K562 (cell line): ENCODE data around the gene PIMREG. TPM values are rescaled to one million over a fixed set of nuclear protein-coding genes. Genes with fewer than 3 reads are reported as not detected.

ENCODE experiments used
- ARNT ChIP-seq, 2 experiments: fragments of 450-650 bp; IDR thresholded peaks; 2 replicates each; pipeline ENCODE4 v1.6.1; 2016; ENCODE audit warnings: mild to moderate bottlenecking in 1 of 2
- BCLAF1 ChIP-seq, 2 experiments: fragments of 450-650 bp in 1 of 2; IDR thresholded peaks; 2 replicates each; pipeline ENCODE4 v1.6.1; 2011 to 2017; ENCODE audit warnings: low read depth in 2 of 2, antibody characterized with exemption in 1 of 2, borderline replicate concordance in 1 of 2, low read length in 1 of 2, mild to moderate bottlenecking in 1 of 2, mixed read lengths in 1 of 2; ENCODE audit not compliant: control insufficient read depth in 1 of 2
- E2F3 ChIP-seq: fragments of 250-450 bp; sonication (Bioruptor Pico); IDR thresholded peaks from 2 replicates; pipeline ENCODE4 v1.4.0; 2020; ENCODE audit warnings: mild to moderate bottlenecking
- ELK1 ChIP-seq: sonication (generic); formaldehyde crosslinking; IDR thresholded peaks from 2 replicates; pipeline ENCODE4 v1.8.1; 2022; ENCODE audit warnings: missing genetic modification reagents
- FOXJ2 ChIP-seq: fragments of 200-800 bp; sonication (Bioruptor generic); IDR thresholded peaks from 2 replicates; pipeline ENCODE4 v1.6.1; 2016; ENCODE audit warnings: missing genetic modification characterization, missing compliant biosample characterization
- HCFC1 ChIP-seq: IDR thresholded peaks from 2 replicates; pipeline ENCODE4 v1.6.1; 2012; ENCODE audit warnings: low read depth, low read length, improper control_type of control experiment
- HES1 ChIP-seq: fragments of 450-650 bp; IDR thresholded peaks from 2 replicates; pipeline ENCODE4 v1.6.1; 2016; ENCODE audit warnings: low read depth, mild to moderate bottlenecking, moderate library complexity
- HNRNPUL1 ChIP-seq: fragments of 200-400 bp; formaldehyde crosslinking; IDR thresholded peaks from 2 replicates; pipeline ENCODE4 v1.6.1; 2017; ENCODE audit warnings: low read length
- KDM5B ChIP-seq: fragments of 200-600 bp; sonication (generic); IDR thresholded peaks from 2 replicates; pipeline ENCODE4 v1.6.1; 2012; ENCODE audit warnings: low read depth, mild to moderate bottlenecking, moderate library complexity, low read length, control low read depth, inconsistent platforms; ENCODE audit not compliant: insufficient replicate concordance
- MCM2 ChIP-seq: fragments of 450-650 bp; IDR thresholded peaks from 2 replicates; pipeline ENCODE4 v1.6.1; 2017; ENCODE audit warnings: low read depth, mild to moderate bottlenecking
- MXD1 ChIP-seq: fragments of 250-450 bp; sonication (Bioruptor Pico); IDR thresholded peaks from 2 replicates; pipeline ENCODE4 v1.8.0; 2021; ENCODE audit warnings: borderline replicate concordance, mild to moderate bottlenecking, moderate library complexity; ENCODE audit not compliant: poor library complexity, severe bottlenecking
- MXI1 ChIP-seq: IDR thresholded peaks from 2 replicates; pipeline ENCODE4 v1.6.1; 2011; ENCODE audit warnings: low read depth, mild to moderate bottlenecking, improper control_type of control experiment, low read length
- NR2C2 ChIP-seq, 2 experiments: fragments of 200-800 bp in 1 of 2; sonication (Bioruptor generic) in 1 of 2; sonication (generic) in 1 of 2; formaldehyde crosslinking in 1 of 2; IDR thresholded peaks; 2 replicates each; pipeline versions ENCODE4 v1.6.1 to v1.8.0; 2016 to 2022; ENCODE audit warnings: mild to moderate bottlenecking in 1 of 2, missing compliant biosample characterization in 1 of 2, missing genetic modification characterization in 1 of 2, missing genetic modification reagents in 1 of 2
- POLR2B ChIP-seq: fragments of 450-650 bp; IDR thresholded peaks from 2 replicates; pipeline ENCODE4 v1.6.1; 2018; ENCODE audit warnings: low read depth; ENCODE audit not compliant: partially characterized antibody
- PTBP1 ChIP-seq: fragments of 200-400 bp; formaldehyde crosslinking; IDR thresholded peaks from 2 replicates; pipeline ENCODE4 v1.6.1; 2017; ENCODE audit warnings: low read depth, low read length
- RFX1 ChIP-seq: fragments of 450-650 bp; IDR thresholded peaks from 2 replicates; pipeline ENCODE4 v1.6.1; 2016; ENCODE audit warnings: mild to moderate bottlenecking, moderate library complexity
- SETDB1 ChIP-seq: IDR thresholded peaks from one replicate; pipeline ENCODE4 v1.6.1; 2012; ENCODE audit warnings: low read length, control low read depth, inconsistent platforms
- SP2 ChIP-seq: IDR thresholded peaks from 2 replicates; pipeline ENCODE4 v1.6.1; 2011; ENCODE audit warnings: mild to moderate bottlenecking, low read depth, low read length, moderate library complexity; ENCODE audit not compliant: poor library complexity, severe bottlenecking; ENCODE audit errors: extremely low read depth
- ZNF511 ChIP-seq: sonication (generic); formaldehyde crosslinking; IDR thresholded peaks from 2 replicates; pipeline ENCODE4 v1.8.0; 2022; ENCODE audit warnings: mild to moderate bottlenecking, missing genetic modification reagents
- ZNF583 ChIP-seq: fragments of 250-450 bp; sonication (Bioruptor Pico); IDR thresholded peaks from 2 replicates; pipeline ENCODE4 v1.4.0; 2020
- polyA plus RNA-seq, 8 experiments: library from polyadenylated mRNA; depleted of rRNA in 4 of 8; stranded (reverse) in 5 of 8; unstranded in 3 of 8; fragments of >200 nt; fragmentation: Nextera tagmentation in 2 of 8; fragmentation: Illumina TruSeq in 1 of 8; extraction: Ambion mirVana in 2 of 8; extraction: Trizol in 1 of 8; gene quantifications; 2 replicates each; pipeline versions ENCODE4 v1.2.1 to v1.2.3, GENCODE V29; 2011 to 2014; ENCODE audit warnings: inconsistent platforms in 1 of 8, missing spikeins in 1 of 8
- total RNA-seq, 7 experiments: library from RNA; depleted of rRNA in 6 of 7; stranded (reverse); fragments of >200 nt in 6 of 7; fragmentation: Illumina TruSeq in 2 of 7; extraction: Trizol in 2 of 7; gene quantifications; 2 replicates each; pipeline versions ENCODE4 v1.2.1 to v1.2.3, GENCODE V29; 2011 to 2021; ENCODE audit warnings: low replicate concordance in 1 of 7

Gene PIMREG
- total and polyA plus RNA-seq, 9 of the 15 experiments (the other 6 are each of a cell fraction or from before 2014, with no cell fraction given) = 1.1 to 16.7 (median 9.4) TPM

GRCh38 chr17:6443692-6444570, at the start of gene PIMREG (continued):
- no peak for TF ChIP-seq MXD1 (CRISPR knock-in tag)
- no peak for TF ChIP-seq MXI1
- TF ChIP-seq SP2 = no peak
- TF ChIP-seq BCLAF1 (IDR thresholded peaks at IDR 0.05; ENCODE audit: borderline replicate concordance in 1 of 2, control insufficient read depth in 1 of 2, low read depth in 2 of 2, low read length in 1 of 2) = no peak
- TF ChIP-seq FOXJ2 (tag) = no peak
- no peak for TF ChIP-seq NR2C2 (CRISPR knock-in tag; IDR thresholded peaks at IDR 0.05)
- TF ChIP-seq NR2C2 (tag; IDR thresholded peaks at IDR 0.05) = 0 out of 2 replicates have a peak, but pooled peaks have one; percentile 10
- no peak for TF ChIP-seq RFX1
- peak; percentile 21; the same call in 1 of the 2 replicates for TF ChIP-seq E2F3
- TF ChIP-seq HNRNPUL1 = no peak
- TF ChIP-seq PTBP1 = no peak
- TF ChIP-seq ZNF583 = no peak
- TF ChIP-seq HCFC1 = 0 out of 2 replicates have a peak, but pooled peaks have one; percentile 5
- TF ChIP-seq ARNT (IDR thresholded peaks at IDR 0.05) = no peak
- no peak for TF ChIP-seq MCM2
- no peak for TF ChIP-seq SETDB1
- no peak for TF ChIP-seq HES1
- TF ChIP-seq KDM5B = peak; percentile 43
- TF ChIP-seq POLR2B = peak; percentile 37
- 0 out of 2 replicates have a peak, but pooled peaks have one; percentile 36 for TF ChIP-seq ZNF511 (CRISPR knock-in tag)
- TF ChIP-seq ELK1 (CRISPR knock-in tag) = no peak
